Muscle layer of colon (tissue), 2 donors: ENCODE measurements around the gene KIRREL1.
A peak's percentile ranks its signal among the peaks of the same experiment; 100 is the strongest.

Source experiments
- H3K27ac ChIP-seq: one replicate; pipeline ENCODE4 v1.7.0; 2013; ENCODE audit warnings: low read depth, mild to moderate bottlenecking, low read length, moderate library complexity
- H3K27me3 ChIP-seq, 2 donors: one replicate each; pipeline ENCODE4 v1.7.0; 2013; ENCODE audit warnings: low read length in 2 of 2, mild to moderate bottlenecking in 2 of 2; ENCODE audit not compliant: insufficient read depth in 2 of 2, control insufficient read depth in 1 of 2
- H3K36me3 ChIP-seq: one replicate; pipeline ENCODE4 v1.7.0; 2013; ENCODE audit warnings: mild to moderate bottlenecking, low read length; ENCODE audit not compliant: insufficient read depth
- H3K4me1 ChIP-seq: one replicate; pipeline ENCODE4 v1.7.0; 2013; ENCODE audit warnings: mild to moderate bottlenecking, low read length; ENCODE audit not compliant: insufficient read depth
- H3K4me3 ChIP-seq, 2 donors: one replicate each; pipeline ENCODE4 v1.7.0; 2013; ENCODE audit warnings: low read length in 2 of 2, low read depth in 1 of 2, mild to moderate bottlenecking in 1 of 2, moderate library complexity in 1 of 2
- H3K9ac ChIP-seq: one replicate; pipeline ENCODE4 v1.7.0; 2013; ENCODE audit warnings: low read length
- H3K9me3 ChIP-seq: one replicate; pipeline ENCODE4 v1.7.0; 2013; ENCODE audit warnings: mild to moderate bottlenecking, low read length
- donor health status: abdominal sarcoma.
- donor health status: Adenocarcinoma of cecum.

Gene KIRREL1

DNA sequence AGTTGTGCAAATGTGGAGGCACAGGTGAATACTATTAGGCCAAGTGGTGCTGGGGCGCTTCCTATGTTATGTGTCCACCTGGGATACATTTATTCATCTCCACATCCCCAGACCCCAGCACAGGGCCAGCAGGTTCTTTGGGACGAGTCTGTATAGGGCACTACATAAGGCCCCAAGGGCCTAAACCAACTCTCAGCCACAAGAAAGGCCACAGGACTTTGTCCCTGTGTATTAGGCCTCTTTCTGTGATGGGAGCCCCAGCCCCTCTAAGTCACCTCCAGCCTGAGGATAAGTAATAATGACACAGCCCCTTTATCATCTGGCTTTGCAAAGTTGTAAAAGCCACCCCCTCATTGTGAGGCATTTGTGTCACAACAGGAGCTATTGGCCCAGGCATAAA is 108.0 kb downstream of the KIRREL1 start:
- Histone ChIP-seq H3K4me1 (no peaks in the 10 kb centered on the region), H3K9me3 (no peaks in the 10 kb centered on the region), H3K9ac (no peak overlapping the region), H3K27me3 (no peaks in the 10 kb centered on the region), H3K27ac (no peak overlapping the region), H3K36me3 (no peaks in the 10 kb centered on the region), H3K4me3 (no peak overlapping the region)

DNA sequence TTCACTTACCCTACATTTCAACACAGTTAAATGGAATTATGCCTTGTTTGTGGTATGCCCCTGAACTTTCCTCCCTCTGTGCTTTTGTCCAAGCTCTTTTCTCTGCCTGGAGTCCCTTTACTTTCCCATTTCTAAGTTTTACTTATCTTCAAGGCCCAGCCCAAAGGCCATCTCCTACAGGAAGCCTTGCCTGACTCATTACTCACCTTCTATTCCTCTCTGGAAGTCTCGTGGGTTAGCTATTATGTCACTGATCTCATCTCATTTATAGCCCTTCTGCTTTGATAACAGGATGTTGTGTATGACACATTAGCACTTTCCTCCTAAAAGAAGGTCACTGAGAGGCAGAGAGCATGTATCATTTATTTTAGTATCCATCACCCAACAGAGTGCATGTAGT is 108.5 kb downstream of the KIRREL1 start:
- H3K36me3 ChIP-seq, result no peaks in the 10 kb centered on the region
- no peaks in the 10 kb centered on the region for H3K27me3 ChIP-seq
- no peak overlapping the region for H3K4me3 ChIP-seq
- H3K4me1 ChIP-seq, result no peaks in the 10 kb centered on the region
- H3K9ac ChIP-seq, result no peak overlapping the region
- no peaks in the 10 kb centered on the region for H3K9me3 ChIP-seq
- no peak overlapping the region for H3K27ac ChIP-seq

DNA sequence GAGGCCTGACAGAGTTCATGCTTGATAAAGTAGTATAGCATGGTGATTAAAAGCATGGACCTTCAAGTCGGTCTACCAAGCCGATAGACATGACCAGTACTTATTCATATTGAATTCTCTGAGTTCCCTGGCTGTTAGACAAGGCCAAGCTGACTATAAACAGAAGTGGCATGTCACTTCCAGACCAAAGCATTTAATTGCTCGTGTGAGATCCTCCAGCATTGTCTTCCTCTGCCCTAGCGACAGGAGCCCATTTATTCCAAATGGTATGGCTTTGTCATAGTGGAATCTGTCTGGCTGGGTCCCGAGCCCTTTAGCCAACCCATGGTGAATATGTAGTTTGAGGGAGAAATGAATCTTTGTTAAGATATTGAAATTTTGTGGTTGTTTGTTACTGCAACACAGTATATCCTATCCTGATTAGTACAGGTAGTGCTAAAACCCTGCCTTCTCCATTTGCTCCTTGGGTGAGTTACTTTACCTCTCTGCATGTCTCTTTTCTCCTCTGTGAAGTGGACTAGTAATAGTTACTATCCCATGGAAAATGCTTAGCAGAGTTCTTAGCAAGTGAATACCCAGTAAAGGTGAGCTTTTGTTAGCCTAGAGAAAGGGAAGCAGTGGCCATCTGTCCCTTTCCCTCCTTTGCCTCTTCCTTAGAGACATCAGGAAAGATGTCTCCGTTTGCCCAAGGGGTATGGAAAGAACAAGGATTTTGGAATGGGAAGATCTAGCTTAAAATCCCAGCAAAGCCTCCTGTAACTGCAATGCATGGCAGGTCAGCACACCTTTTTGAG is 109.6 kb downstream of the KIRREL1 start:
- H3K4me3 ChIP-seq, result no peak overlapping the region
- H3K27me3 ChIP-seq, result no peaks in the 10 kb centered on the region
- H3K9me3 ChIP-seq, result no peaks in the 10 kb centered on the region
- H3K4me1 ChIP-seq, result no peaks in the 10 kb centered on the region
- no peak overlapping the region for H3K9ac ChIP-seq
- H3K27ac ChIP-seq, result no peak overlapping the region
- no peaks in the 10 kb centered on the region for H3K36me3 ChIP-seq

DNA sequence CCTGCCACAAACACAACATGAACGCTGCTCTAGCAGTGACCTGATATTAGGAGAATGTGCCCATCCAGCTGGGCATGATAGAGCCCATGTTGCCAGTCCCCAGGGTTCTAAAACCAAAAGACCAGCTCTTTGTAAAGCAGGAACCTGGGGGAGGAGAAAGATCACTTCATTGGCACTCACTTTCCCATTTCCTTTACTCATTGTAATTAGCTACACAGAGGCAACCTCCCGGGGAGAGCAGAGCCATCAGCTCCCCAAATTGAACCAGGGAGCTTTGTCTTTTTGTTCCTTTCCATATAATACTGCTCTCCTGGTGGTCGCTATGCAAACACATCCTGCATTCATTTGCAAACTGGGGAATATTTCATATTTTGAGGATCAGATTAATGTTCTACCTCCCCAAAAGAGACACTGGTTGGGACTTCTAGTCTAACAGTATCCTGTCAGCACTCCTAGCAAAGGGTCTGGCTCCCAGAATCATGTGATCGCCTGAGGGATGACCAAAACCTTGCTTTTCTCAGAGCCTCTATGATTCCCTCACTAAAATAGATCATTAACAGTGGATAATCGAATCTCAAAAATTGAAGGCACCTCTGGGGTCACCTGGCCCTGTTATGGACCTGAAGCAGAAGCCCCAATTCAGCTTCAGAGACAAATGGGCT is 110.5 kb downstream of the KIRREL1 start:
- H3K4me1 ChIP-seq, result no peaks in the 10 kb centered on the region
- no peak overlapping the region for H3K27ac ChIP-seq

DNA sequence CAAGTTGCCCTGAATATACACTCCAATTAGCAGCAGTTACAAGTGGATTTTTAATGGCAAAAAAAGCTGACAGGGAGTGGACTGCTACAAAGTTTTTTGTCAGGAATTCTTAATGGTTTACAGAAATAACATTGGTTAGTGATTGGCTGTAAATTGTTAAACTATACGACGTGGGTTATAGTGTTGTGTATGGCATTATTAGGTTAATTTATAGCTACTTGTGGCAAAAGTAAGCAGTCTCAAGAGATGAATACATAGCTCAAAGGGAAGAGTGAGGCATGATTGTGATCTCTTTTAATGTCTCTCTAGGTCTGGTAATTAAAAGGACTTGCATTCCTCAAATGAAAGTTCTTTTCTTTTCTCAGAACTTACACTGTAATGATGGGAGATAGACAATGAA is 111.4 kb downstream of the KIRREL1 start:
- no peaks in the 10 kb centered on the region for H3K36me3 ChIP-seq
- no peak overlapping the region for H3K4me3 ChIP-seq
- no peak overlapping the region for H3K9ac ChIP-seq
- no peaks in the 10 kb centered on the region for H3K9me3 ChIP-seq
- H3K4me1 ChIP-seq, result no peaks in the 10 kb centered on the region
- H3K27me3 ChIP-seq, result no peaks in the 10 kb centered on the region
- H3K27ac ChIP-seq, result no peak overlapping the region

More for the DNA sequence above, 110.5 kb downstream of the KIRREL1 start:
- Histone ChIP-seq H3K36me3 (no peaks in the 10 kb centered on the region), H3K9me3 (no peaks in the 10 kb centered on the region), H3K9ac (no peak overlapping the region), H3K4me3 (no peak overlapping the region), H3K27me3 (no peaks in the 10 kb centered on the region)

DNA sequence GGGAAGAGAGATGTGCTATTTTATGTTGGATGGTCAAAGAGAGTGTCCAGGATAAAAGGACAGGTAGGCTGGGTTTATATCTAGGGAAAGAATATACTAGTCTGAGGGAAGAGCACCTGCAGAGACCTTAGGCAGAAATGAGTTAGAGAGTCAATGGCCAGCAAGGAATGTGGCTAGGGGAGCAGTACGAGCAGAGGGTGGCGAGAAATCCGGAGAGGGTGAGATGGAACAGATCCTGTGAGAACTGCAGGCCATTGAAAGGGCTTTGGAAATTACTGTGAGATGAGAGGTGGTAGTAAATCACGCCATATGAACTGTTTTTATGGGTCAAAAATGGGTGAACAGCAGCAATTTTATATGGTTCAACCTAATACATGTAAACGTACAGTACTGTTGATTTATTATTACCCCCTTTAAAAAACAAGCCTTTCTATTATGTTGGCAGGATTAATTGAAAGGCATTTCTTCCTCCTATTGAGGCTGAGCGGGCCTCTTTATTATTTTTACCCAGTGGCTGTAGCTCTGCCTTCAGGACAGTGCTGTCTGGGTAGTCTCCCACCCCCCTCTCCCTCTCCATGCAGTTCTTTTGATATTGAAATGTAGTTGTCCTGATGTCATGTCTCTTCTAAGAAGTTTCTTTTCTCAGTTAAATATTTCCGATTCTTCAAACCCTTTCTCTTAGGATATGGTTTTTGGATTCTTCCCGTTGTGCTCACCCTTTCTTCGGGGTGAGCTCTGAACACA is 112.1 kb downstream of the KIRREL1 start:
- H3K9ac ChIP-seq, result no peak overlapping the region
- H3K4me1 ChIP-seq, result no peaks in the 10 kb centered on the region
- no peaks in the 10 kb centered on the region for H3K36me3 ChIP-seq
- H3K9me3 ChIP-seq, result no peaks in the 10 kb centered on the region
- no peak overlapping the region for H3K27ac ChIP-seq
- no peak overlapping the region for H3K4me3 ChIP-seq
- H3K27me3 ChIP-seq, result no peaks in the 10 kb centered on the region

DNA sequence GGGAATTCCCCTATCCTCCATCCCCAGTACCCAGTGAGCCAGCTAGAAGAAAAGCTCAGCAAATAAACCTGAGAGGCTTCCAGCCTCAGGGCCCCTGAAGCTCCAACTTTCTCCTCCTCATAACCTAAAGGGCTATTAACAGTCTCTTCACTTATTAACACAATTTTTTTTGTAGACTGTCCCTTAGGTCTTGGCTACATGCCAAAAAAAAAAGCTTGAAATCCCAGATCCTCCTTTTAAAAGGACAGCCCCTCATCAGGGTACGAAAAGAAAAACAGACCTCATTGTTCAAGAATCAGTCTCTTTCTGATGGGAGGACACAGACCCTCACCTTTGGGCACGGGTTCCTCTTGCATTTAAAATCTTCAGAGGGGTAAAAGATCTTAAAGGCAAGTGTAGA is 114.5 kb downstream of the KIRREL1 start:
- no peaks in the 10 kb centered on the region for H3K4me1 ChIP-seq
- no peaks in the 10 kb centered on the region for H3K9me3 ChIP-seq
- no peak overlapping the region for H3K27ac ChIP-seq
- no peak overlapping the region for H3K9ac ChIP-seq
- no peak overlapping the region for H3K4me3 ChIP-seq
- H3K27me3 ChIP-seq, result no peaks in the 10 kb centered on the region
- no peaks in the 10 kb centered on the region for H3K36me3 ChIP-seq

DNA sequence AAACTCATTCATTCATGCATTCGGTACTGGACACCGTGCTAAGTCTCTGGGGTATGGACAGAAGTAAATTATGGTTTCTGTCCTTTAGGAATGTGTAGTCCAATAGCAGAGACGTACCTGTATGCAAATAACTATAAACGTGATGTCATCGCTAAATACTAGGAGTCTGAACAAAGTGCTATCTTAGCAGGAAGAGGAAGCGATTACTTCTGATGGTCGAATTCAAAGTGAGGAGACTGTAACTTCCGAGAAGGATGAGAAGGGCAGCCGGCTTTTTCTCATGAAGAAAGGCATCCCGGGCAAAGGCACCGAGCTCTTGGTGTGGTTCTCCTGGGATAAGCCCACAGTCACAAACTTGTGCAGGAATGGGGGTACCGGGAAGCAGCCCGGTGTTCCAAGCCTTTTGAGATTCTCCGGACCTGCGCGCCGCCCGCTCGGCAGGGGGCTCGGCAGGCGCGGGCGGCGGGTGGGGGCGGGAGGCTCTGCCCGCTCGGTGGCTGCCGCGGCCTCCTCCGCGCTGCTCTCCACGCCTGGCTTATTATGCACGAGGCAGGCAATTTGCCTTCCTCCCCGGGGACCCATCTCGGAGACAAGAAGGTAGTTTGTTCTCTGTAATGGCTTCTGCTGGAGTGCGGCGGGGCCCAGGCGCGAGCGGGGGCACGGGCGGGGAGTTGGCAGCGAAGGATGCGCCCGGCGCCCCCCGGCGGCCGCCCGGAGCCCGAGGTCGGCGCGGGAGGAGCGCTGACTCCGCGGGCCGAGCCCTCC is 119.7 kb downstream of the KIRREL1 start:
- Histone ChIP-seq H3K4me3 (peak overlapping the region; percentile 55 to 57), H3K27ac (no peak overlapping the region), H3K27me3 (no peaks in the 10 kb centered on the region), H3K9me3 (no peaks in the 10 kb centered on the region), H3K4me1 (no peaks in the 10 kb centered on the region), H3K9ac (no peak overlapping the region), H3K36me3 (no peaks in the 10 kb centered on the region)

DNA sequence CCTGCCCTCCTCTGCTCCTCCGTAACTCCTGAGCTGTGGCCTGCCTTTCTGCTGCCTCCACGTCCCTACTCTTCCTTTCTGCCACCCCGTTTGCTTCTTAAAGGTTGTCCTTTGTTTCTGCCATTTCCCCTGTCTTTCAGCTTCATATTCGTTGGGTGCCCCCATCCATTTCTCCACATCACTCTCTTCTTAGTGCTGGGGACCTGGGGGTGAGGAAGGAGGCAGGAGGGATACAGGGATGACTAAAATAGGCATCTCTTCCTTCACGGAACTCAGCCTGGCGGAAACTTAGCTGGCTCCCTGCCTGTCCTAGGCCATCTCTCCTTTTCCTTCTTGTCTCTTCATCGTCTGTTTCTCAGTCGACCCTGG is 120.3 kb downstream of the KIRREL1 start:
- H3K9ac ChIP-seq, result no peak overlapping the region

DNA sequence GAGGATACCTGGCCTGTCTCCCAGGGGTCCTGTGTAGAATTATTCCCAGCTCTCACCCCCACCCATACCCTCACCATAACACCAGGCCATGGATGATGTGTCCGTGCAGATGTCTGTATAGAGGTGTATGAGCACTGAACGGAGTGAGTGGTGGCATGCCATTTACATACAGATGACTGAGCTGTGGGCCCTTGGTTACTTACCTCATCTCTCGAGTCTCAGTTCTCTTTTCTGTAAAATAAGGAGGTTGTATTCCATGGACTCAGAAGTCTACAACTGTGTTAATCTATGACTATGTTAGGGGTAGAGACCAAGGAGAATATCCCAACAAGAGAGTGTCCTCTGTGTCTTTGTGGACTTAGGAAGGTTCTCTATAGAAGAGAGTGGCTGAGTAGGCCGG is 121.7 kb downstream of the KIRREL1 start:
- Histone ChIP-seq H3K4me3 (no peak overlapping the region), H3K36me3 (no peaks in the 10 kb centered on the region), H3K9ac (no peak overlapping the region), H3K27me3 (no peaks in the 10 kb centered on the region), H3K9me3 (no peaks in the 10 kb centered on the region), H3K4me1 (no peaks in the 10 kb centered on the region), H3K27ac (no peak overlapping the region)

More for the DNA sequence above, 120.3 kb downstream of the KIRREL1 start:
- no peaks in the 10 kb centered on the region for H3K9me3 ChIP-seq
- H3K4me3 ChIP-seq, result peak overlapping the region; percentile 55 to 57
- no peaks in the 10 kb centered on the region for H3K27me3 ChIP-seq
- H3K36me3 ChIP-seq, result no peaks in the 10 kb centered on the region
- H3K4me1 ChIP-seq, result no peaks in the 10 kb centered on the region
- no peak overlapping the region for H3K27ac ChIP-seq
